ENCODE data around the gene NRIP3.

GRCh38 chr11:9019861-9020260, 16.1 kb upstream of the NRIP3 start:
- TF ChIP-seq CTCF (IDR thresholded peaks at IDR 0.05 in 4 of 5, conservative IDR thresholded peaks at IDR 0.05 in 1 of 5) (no peak), POLR2A (IDR thresholded peaks at IDR 0.05) (no peak)
